ENCODE measurements around the gene CD300C. TPM values are rescaled to one million over a fixed set of nuclear protein-coding genes. Genes with fewer than 3 reads are reported as not detected.

CD300C gene
- total RNA-seq, 3 donors from 2014 or later = 0.26 to 1.7 (median 0.95) TPM

GRCh38 chr17:74532115-74532514, 13.8 kb downstream of the CD300C start:
- ATAC-seq (peak; percentile 70), DNase-seq (peak in 1 of 3 donors; percentile 40)
- no peak for TF ChIP-seq CTCF (IDR thresholded peaks at IDR 0.05)
- Histone ChIP-seq H3K36me3 (ENCODE audit: low read depth) (no peaks in the 10 kb centered on the region), H3K9me3 (no peaks in the 10 kb centered on the region), H3K4me3 (no peak overlapping the region), H3K4me1 (ENCODE audit: low read depth) (no peaks in the 10 kb centered on the region)
- intact Hi-C loops (cut with DNase I, micrococcal nuclease) = no loop called here

GRCh38 chr17:74531231-74531761, 14.6 kb downstream of the CD300C start, which contains the start of gene CD300LB:
TSS of gene CD300LB (minus strand) at chr17:74531475. CDS start at chr17:74531350, 125 bp downstream.
- no peaks in the 10 kb centered on the region for H3K4me1 ChIP-seq (ENCODE audit: low read depth)
- TF ChIP-seq CTCF (IDR thresholded peaks at IDR 0.05) = no peak
- peak; percentile 31 for ATAC-seq
- H3K4me3 ChIP-seq = no peak within 1 kb of the TSS
- intact Hi-C loops (cut with DNase I, micrococcal nuclease) = no loop called here
- no peaks in the 10 kb centered on the region for H3K9me3 ChIP-seq
- no peaks in the 10 kb centered on the region for H3K36me3 ChIP-seq (ENCODE audit: low read depth)
- DNase-seq = no peak

DNA sequence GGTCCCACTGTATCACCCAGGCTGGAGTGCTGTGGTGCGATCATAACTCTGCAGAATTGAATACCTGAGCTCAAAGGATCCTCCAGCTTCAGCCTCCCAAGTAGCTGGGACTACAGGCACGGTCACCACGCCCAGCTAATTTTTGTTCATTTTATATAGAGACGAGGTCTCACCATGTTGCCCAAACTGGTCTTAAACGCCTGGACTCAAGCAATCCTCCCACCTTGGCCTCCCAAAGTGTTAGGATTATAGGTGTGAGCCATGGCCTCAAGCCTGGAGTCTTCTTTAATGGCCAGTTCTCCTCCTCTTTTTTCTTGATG, 15.1 kb downstream of the CD300C start:
- no peaks in the 10 kb centered on the region for H3K4me1 ChIP-seq (ENCODE audit: low read depth)
- no peak overlapping the region for H3K4me3 ChIP-seq
- intact Hi-C loops (cut with DNase I, micrococcal nuclease) = no loop called here
- ATAC-seq = no peak
- no peaks in the 10 kb centered on the region for H3K9me3 ChIP-seq
- H3K36me3 ChIP-seq (ENCODE audit: low read depth) = no peaks in the 10 kb centered on the region
- no peak for TF ChIP-seq CTCF (IDR thresholded peaks at IDR 0.05)
- DNase-seq = no peak

DNA sequence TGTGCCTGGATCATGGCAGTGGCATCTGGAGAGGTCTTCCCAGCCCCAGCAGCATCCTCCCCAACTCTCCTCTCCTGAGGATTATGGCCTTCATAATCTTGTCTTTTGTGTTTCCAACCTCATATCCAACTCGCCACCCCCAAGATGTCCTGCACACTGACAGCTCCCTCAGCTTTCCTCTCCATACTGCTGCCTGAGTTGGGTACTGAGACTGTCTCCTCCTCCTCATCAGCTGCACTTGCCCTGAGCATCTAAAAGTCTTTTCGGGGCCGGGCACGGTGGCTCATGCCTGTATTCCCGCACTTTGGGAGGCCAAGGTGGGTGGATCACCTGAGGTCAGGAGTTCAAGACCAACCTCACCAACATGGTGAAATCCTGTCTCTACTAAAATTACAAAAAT, 16.7 kb downstream of the CD300C start:
- Histone ChIP-seq H3K9me3 (no peaks in the 10 kb centered on the region), H3K36me3 (ENCODE audit: low read depth) (no peaks in the 10 kb centered on the region), H3K4me3 (no peak overlapping the region), H3K4me1 (ENCODE audit: low read depth) (no peaks in the 10 kb centered on the region)
- DNase-seq (no peak), ATAC-seq (no peak)
- no peak for TF ChIP-seq CTCF (IDR thresholded peaks at IDR 0.05)
- intact Hi-C loops (cut with DNase I, micrococcal nuclease) = no loop called here

GRCh38 chr17:74528491-74529199, 17.3 kb downstream of the CD300C start:
- DNase-seq = peak in 1 of 3 donors; percentile 34

More at GRCh38 chr17:74528491-74529199, 17.3 kb downstream of the CD300C start:
- Histone ChIP-seq H3K36me3 (ENCODE audit: low read depth) (no peaks in the 10 kb centered on the region), H3K4me3 (no peak overlapping the region), H3K4me1 (ENCODE audit: low read depth) (no peaks in the 10 kb centered on the region), H3K9me3 (no peaks in the 10 kb centered on the region)
- peak; percentile 48 for ATAC-seq
- intact Hi-C loops (cut with DNase I, micrococcal nuclease) = no loop called here
- TF ChIP-seq CTCF (IDR thresholded peaks at IDR 0.05) = no peak

Data from mucosa of descending colon (tissue), 3 donors.